H1 (cell line): ENCODE data around the gene TAF11L2. TPM values are rescaled to one million over a fixed set of nuclear protein-coding genes. Genes with fewer than 3 reads are reported as not detected.

ENCODE experiments used
- CTCF ChIA-PET: fragments of 300-600 bp; sonication (Branson Sonifier 250); formaldehyde crosslinking; loops from one replicate; lab custom pipeline; 2021; ENCODE audit not compliant: partially characterized antibody; lab: Charles Lee
- POLR2A ChIA-PET: fragments of 300-600 bp; sonication (Branson Sonifier 250); formaldehyde crosslinking; loops from one replicate; lab custom pipeline; 2021; ENCODE audit warnings: inconsistent platforms; ENCODE audit not compliant: partially characterized antibody; lab: Charles Lee
- DNase-seq, 2 experiments: peaks; one replicate each; pipeline versions ENCODE4 v3.0.0 to v3.0.0-alpha.2; 2010 to 2022; ENCODE audit warnings: low spot score in 2 of 2, low read depth in 1 of 2, mixed read lengths in 1 of 2
- FAIRE-seq: peaks from 2 replicates; lab custom pipeline; 2011; peaks lifted over from hg19 to GRCh38; lab: Jason Lieb, UNC
- H2AFZ ChIP-seq: 2 replicates; pipeline ENCODE4 v1.8.1; 2012; ENCODE audit warnings: low read length, inconsistent platforms
- H2AK5ac ChIP-seq: 2 replicates; pipeline ENCODE4 v1.6.1; 2013; ENCODE audit warnings: low read depth, low read length
- H2BK120ac ChIP-seq: replicated peaks from 2 replicates; pipeline ENCODE3; 2013; ENCODE audit warnings: low read depth, low read length, inconsistent platforms
- H2BK12ac ChIP-seq: 2 replicates; pipeline ENCODE4 v1.6.1; 2013; ENCODE audit warnings: low read depth, low read length
- H2BK15ac ChIP-seq: 2 replicates; pipeline ENCODE4 v1.6.1; 2013; ENCODE audit warnings: low read length
- H2BK20ac ChIP-seq: 2 replicates; pipeline ENCODE4 v1.6.1; 2013; ENCODE audit warnings: low read length
- H2BK5ac ChIP-seq: 2 replicates; pipeline ENCODE4 v1.6.1; 2013; ENCODE audit warnings: low read depth, low read length
- H3K14ac ChIP-seq: 2 replicates; pipeline ENCODE4 v1.6.1; 2013; ENCODE audit warnings: inconsistent platforms; ENCODE audit not compliant: insufficient read length
- H3K18ac ChIP-seq: 2 replicates; pipeline ENCODE4 v1.6.1; 2013; ENCODE audit warnings: low read length; ENCODE audit errors: extremely low read depth
- H3K23ac ChIP-seq: 2 replicates; pipeline ENCODE4 v1.6.1; 2013; ENCODE audit warnings: inconsistent platforms; ENCODE audit not compliant: insufficient read length
- H3K23me2 ChIP-seq: 2 replicates; pipeline ENCODE4 v1.6.1; 2013; ENCODE audit warnings: low read depth, low read length
- H3K27ac ChIP-seq: 2 replicates; pipeline ENCODE4 v1.6.1; 2011; ENCODE audit warnings: low read depth, low read length, inconsistent platforms
- H3K27me3 ChIP-seq, 4 experiments: replicated peaks in 1 of 4; 1 replicate in 1 of 4; 2 replicates in 3 of 4; pipeline versions ENCODE4 v1.6.1 to v1.8.1; 2011 to 2013; ENCODE audit warnings: low read length in 3 of 4, mild to moderate bottlenecking in 3 of 4, inconsistent platforms in 2 of 4, mixed read lengths in 2 of 4, moderate library complexity in 1 of 4; ENCODE audit not compliant: control insufficient read depth in 3 of 4, insufficient read depth in 3 of 4; ENCODE audit errors: extremely low read depth in 1 of 4
- H3K36me3 ChIP-seq, 4 experiments: 2 replicates each; pipeline versions ENCODE4 v1.6.1 to v1.8.1; 2011 to 2013; ENCODE audit warnings: mild to moderate bottlenecking in 4 of 4, low read length in 3 of 4, moderate library complexity in 2 of 4, control low read depth in 1 of 4, inconsistent platforms in 1 of 4; ENCODE audit not compliant: insufficient read depth in 4 of 4, control insufficient read depth in 2 of 4
- H3K4ac ChIP-seq: replicated peaks from 2 replicates; pipeline ENCODE3; 2013; ENCODE audit warnings: low read length, low read depth, mixed read lengths, inconsistent platforms; ENCODE audit not compliant: insufficient read length
- H3K4me1 ChIP-seq, 4 experiments: replicated peaks in 1 of 4; 1 replicate in 1 of 4; 2 replicates in 3 of 4; pipeline versions ENCODE4 v1.6.1 to v1.8.1; 2011 to 2013; ENCODE audit warnings: low read length in 3 of 4, inconsistent platforms in 2 of 4, mixed read lengths in 1 of 4; ENCODE audit not compliant: insufficient read depth in 4 of 4, control insufficient read depth in 3 of 4
- H3K4me2 ChIP-seq, 2 experiments: 2 replicates each; pipeline versions ENCODE4 v1.6.1 to v1.8.1; 2011 to 2013; ENCODE audit warnings: low read depth in 2 of 2, low read length in 2 of 2, control low read depth in 1 of 2, inconsistent platforms in 1 of 2, mild to moderate bottlenecking in 1 of 2; ENCODE audit not compliant: insufficient read depth in 1 of 2
- H3K4me3 ChIP-seq, 4 experiments: fragments of 200-600, 300-600 bp in 1 of 4; sonication (generic), shearing (Covaris generic), sonication (Bioruptor Twin) in 1 of 4; 2 replicates each; pipeline versions ENCODE4 v1.5.1 to v1.8.1; 2011 to 2016; ENCODE audit warnings: low read length in 4 of 4, low read depth in 3 of 4, control low read depth in 2 of 4, inconsistent platforms in 2 of 4, mild to moderate bottlenecking in 2 of 4, mixed read lengths in 1 of 4, moderate library complexity in 1 of 4; ENCODE audit not compliant: insufficient read depth in 2 of 4; ENCODE audit errors: extremely low read depth in 1 of 4
- H3K56ac ChIP-seq: replicated peaks from 2 replicates; pipeline ENCODE3; 2013; ENCODE audit warnings: low read depth, mild to moderate bottlenecking, mixed read lengths, low read length, inconsistent platforms; ENCODE audit not compliant: insufficient read length
- H3K79me1 ChIP-seq: 2 replicates; pipeline ENCODE4 v1.6.1; 2013; ENCODE audit warnings: low read depth, low read length, control low read depth
- H3K79me2 ChIP-seq, 2 experiments: 2 replicates each; pipeline versions ENCODE4 v1.6.1 to v1.8.1; 2012 to 2013; ENCODE audit warnings: low read length in 2 of 2, mild to moderate bottlenecking in 2 of 2, inconsistent platforms in 1 of 2; ENCODE audit not compliant: insufficient read depth in 2 of 2, control insufficient read depth in 1 of 2
- H3K9ac ChIP-seq, 4 experiments: replicated peaks in 1 of 4; 1 replicate in 1 of 4; 2 replicates in 3 of 4; pipeline versions ENCODE4 v1.6.1 to v1.8.1; 2011 to 2013; ENCODE audit warnings: low read depth in 3 of 4, low read length in 3 of 4, control low read depth in 2 of 4, mild to moderate bottlenecking in 2 of 4, moderate library complexity in 2 of 4, inconsistent platforms in 1 of 4; ENCODE audit errors: extremely low read depth in 1 of 4
- H3K9me3 ChIP-seq, 2 experiments: 2 replicates each; pipeline versions ENCODE4 v1.6.1 to v1.8.1; 2012 to 2013; ENCODE audit warnings: mild to moderate bottlenecking in 2 of 2, moderate library complexity in 2 of 2, control low read depth in 1 of 2, inconsistent platforms in 1 of 2, low read depth in 1 of 2, low read length in 1 of 2, mixed read lengths in 1 of 2; ENCODE audit not compliant: insufficient read depth in 2 of 2
- H4K20me1 ChIP-seq, 2 experiments: replicated peaks in 1 of 2; 2 replicates each; pipeline versions ENCODE3 to v1.8.1; 2011 to 2013; ENCODE audit warnings: inconsistent platforms in 2 of 2, low read length in 2 of 2, mild to moderate bottlenecking in 1 of 2; ENCODE audit not compliant: insufficient read depth in 2 of 2, control insufficient read depth in 1 of 2
- H4K5ac ChIP-seq: 2 replicates; pipeline ENCODE4 v1.6.1; 2013; ENCODE audit warnings: low read length, low read depth, mixed read lengths, inconsistent platforms; ENCODE audit not compliant: insufficient read length
- H4K8ac ChIP-seq: 2 replicates; pipeline ENCODE4 v1.8.0; 2013; ENCODE audit warnings: mild to moderate bottlenecking, moderate library complexity, low read length, inconsistent platforms; ENCODE audit not compliant: insufficient read depth; ENCODE audit errors: extremely low read depth
- H4K91ac ChIP-seq: replicated peaks from 2 replicates; pipeline ENCODE3; 2013; ENCODE audit warnings: low read length, mixed read lengths, inconsistent platforms; ENCODE audit not compliant: insufficient read length
- ATF2 ChIP-seq: IDR thresholded peaks from 2 replicates; pipeline ENCODE4 v1.6.1; 2012; ENCODE audit warnings: low read length, inconsistent platforms
- BCL11A ChIP-seq, 2 experiments: IDR thresholded peaks; one replicate each; pipeline ENCODE4 v1.6.1; 2011; ENCODE audit warnings: low read depth in 2 of 2, low read length in 2 of 2, mild to moderate bottlenecking in 2 of 2
- CHD1 ChIP-seq: IDR thresholded peaks from 2 replicates; pipeline ENCODE4 v1.6.1; 2012; ENCODE audit warnings: low read depth, low read length, improper control_type of control experiment
- EGR1 ChIP-seq: IDR thresholded peaks from 2 replicates; pipeline ENCODE4 v1.6.1; 2011; ENCODE audit warnings: low read depth, low read length, borderline replicate concordance
- MAX ChIP-seq: IDR thresholded peaks from 2 replicates; pipeline ENCODE4 v1.6.1; 2012; ENCODE audit warnings: inconsistent platforms
- NRF1 ChIP-seq: IDR thresholded peaks from 2 replicates; pipeline ENCODE4 v1.6.1; 2011; ENCODE audit warnings: mild to moderate bottlenecking, low read depth, low read length, improper control_type of control experiment
- RNF2 ChIP-seq: fragments of 200-900, 300-1000 bp; sonication (generic); IDR thresholded peaks from 2 replicates; pipeline ENCODE4 v1.7.1; 2016; ENCODE audit warnings: borderline replicate concordance, low read depth, mild to moderate bottlenecking, antibody characterized with exemption, low read length; ENCODE audit not compliant: poor library complexity, severe bottlenecking; ENCODE audit errors: missing control alignments
- SIN3A ChIP-seq, 2 experiments: IDR thresholded peaks in 1 of 2; conservative IDR thresholded peaks in 1 of 2; 2 replicates each; pipeline ENCODE4 v1.6.1; 2011 to 2012; ENCODE audit warnings: low read length in 2 of 2, improper control_type of control experiment in 1 of 2, low read depth in 1 of 2, mild to moderate bottlenecking in 1 of 2
- TCF12 ChIP-seq: IDR thresholded peaks from 2 replicates; pipeline ENCODE4 v1.6.1; 2011; ENCODE audit warnings: low read depth, mild to moderate bottlenecking, low read length
- WGBS, 2 experiments: shearing (Covaris generic) in 1 of 2; methylation state at CpG; one replicate each; pipeline versions ENCODE4 v1.1.6 to v1.1.7; 2013 to 2015; ENCODE audit warnings: low lambda C conversion rate in 2 of 2, mixed read lengths in 2 of 2, inconsistent platforms in 1 of 2, low coverage in 1 of 2, missing lambda C conversion rate in 1 of 2; ENCODE audit not compliant: insufficient replicate concordance in 2 of 2, insufficient coverage in 1 of 2, insufficient read length in 1 of 2; ENCODE audit errors: extremely low coverage in 1 of 2, missing lambda C conversion rate in 1 of 2; 5-methylcytosine and 5-hydroxymethylcytosine counted together
- polyA plus RNA-seq, 7 experiments: library from polyadenylated mRNA; depleted of rRNA in 3 of 7; stranded (reverse) in 5 of 7; unstranded in 2 of 7; fragments of >200 nt in 5 of 7; fragments of 200-250 nt in 2 of 7; gene quantifications; 1 replicate in 5 of 7; 2 replicates in 1 of 7; 4 replicates in 1 of 7; pipeline versions ENCODE4 v1.2.1 to v1.2.3, GENCODE V29; 2011 to 2013; ENCODE audit warnings: missing spikeins in 2 of 7, mixed read lengths in 2 of 7
- total RNA-seq: library from RNA; stranded (reverse); fragmentation: NEBNext Ultra II Directional; extraction: Animal tissue kit (Norgen Biotek cat#: 25700); gene quantifications from 2 replicates; pipeline ENCODE4 v1.2.1, GENCODE V29; 2021

TAF11L2 gene
- total and polyA plus RNA-seq, 2 of the 8 experiments (the other 6 are each of a cell fraction or from before 2014, with no cell fraction given), result not detected

GRCh38 chr5:17482790-17483189, 15.2 kb upstream of the TAF11L2 start:
- H4K20me1 ChIP-seq, result no peaks in the 10 kb centered on the region
- no peaks in the 10 kb centered on the region for H3K4me1 ChIP-seq
- no peak overlapping the region for H2BK12ac ChIP-seq
- CTCF ChIA-PET, result no interaction called here
- no peak overlapping the region for H3K9ac ChIP-seq
- H3K56ac ChIP-seq, result no peak overlapping the region
- H3K79me1 ChIP-seq, result no peaks in the 10 kb centered on the region
- no peaks in the 10 kb centered on the region for H3K9me3 ChIP-seq
- H2AFZ ChIP-seq, result no peak overlapping the region
- 96% methylated on average over 2 of the region's 2 CpGs; no CpG with 5 or more reads in 1 of the 2 experiments for WGBS, 2 experiments
- H3K36me3 ChIP-seq, result no peaks in the 10 kb centered on the region
- no peaks in the 10 kb centered on the region for H3K27me3 ChIP-seq
- DNase-seq (no peak), FAIRE-seq (no peak)
- H3K27ac ChIP-seq, result no peak overlapping the region
- H3K23me2 ChIP-seq, result no peaks in the 10 kb centered on the region
- no peak overlapping the region for H4K8ac ChIP-seq
- no peak overlapping the region for H4K91ac ChIP-seq
- H3K4me2 ChIP-seq, result no peak overlapping the region
- no peak overlapping the region for H2BK15ac ChIP-seq
- no peak overlapping the region for H3K4me3 ChIP-seq
- H3K79me2 ChIP-seq, result no peaks in the 10 kb centered on the region
- no peak overlapping the region for H2BK5ac ChIP-seq
- no peak overlapping the region for H2BK120ac ChIP-seq
- no peak overlapping the region for H2AK5ac ChIP-seq
- H3K23ac ChIP-seq, result no peak overlapping the region
- no peak overlapping the region for H3K14ac ChIP-seq
- no peak overlapping the region for H2BK20ac ChIP-seq
- no peak overlapping the region for H4K5ac ChIP-seq
- H3K4ac ChIP-seq, result no peak overlapping the region
- H3K18ac ChIP-seq, result no peak overlapping the region
- POLR2A ChIA-PET, result no interaction called here
- TF ChIP-seq CHD1, result no peak
- no peak for TF ChIP-seq NRF1
- TF ChIP-seq SIN3A (conservative IDR thresholded peaks at IDR 0.05 in 1 of 2, IDR thresholded peaks at IDR 0.05 in 1 of 2; ENCODE audit: low read depth in 1 of 2, low read length in 2 of 2), result no peak
- TF ChIP-seq EGR1, result no peak
- TF ChIP-seq MAX, result no peak
- TF ChIP-seq TCF12, result no peak
- no peak for TF ChIP-seq ATF2
- no peak for TF ChIP-seq RNF2
- no peak for TF ChIP-seq BCL11A (IDR thresholded peaks at IDR 0.05; ENCODE audit: low read depth in 2 of 2, low read length in 2 of 2)
